K562 (cell line): ENCODE data around the gene BRSK1. TPM values are rescaled to one million over a fixed set of nuclear protein-coding genes. Genes with fewer than 3 reads are reported as not detected.
A peak's percentile ranks its signal among the peaks of the same experiment; 100 is the strongest.

ENCODE experiments used
- ATAC-seq: fragments of 200-7000 bp; cut with Tn5 transposase; 3 replicates; pipeline ENCODE4 v1.9.1; 2020; ENCODE audit warnings: moderate library complexity
- BruUV-seq: library from RNA; stranded (reverse); fragments of 400-500 nt; replicated peaks from 2 replicates; lab custom pipeline; 2021; lab: Mats Ljungman, UMichigan
- CTCF ChIA-PET: fragments of 300-600 bp; formaldehyde crosslinking; extraction: SDS; loops from one replicate; lab custom pipeline; 2021; ENCODE audit warnings: low intra/inter-chr PET ratio; lab: Yijun Ruan, JAX
- POLR2A ChIA-PET: fragments of 300-600, 350-650 bp; sonication (Branson Sonifier 250); formaldehyde crosslinking; extraction: SDS; loops from one replicate; lab custom pipeline; 2021; ENCODE audit warnings: antibody characterized with exemption, inconsistent platforms; lab: Yijun Ruan, JAX
- DNase-seq, 4 experiments: peaks; one replicate each; pipeline versions ENCODE4 v3.0.0 to v3.0.0-alpha.2; 2011 to 2018; ENCODE audit warnings: low spot score in 3 of 4, mixed read lengths in 3 of 4; ENCODE audit errors: extremely low read depth in 1 of 4
- FAIRE-seq: peaks from 2 replicates; lab custom pipeline; 2011; peaks lifted over from hg19 to GRCh38; lab: Jason Lieb, UNC
- H2AFZ ChIP-seq: 2 replicates; pipeline ENCODE4 v1.6.0; 2011; ENCODE audit warnings: low read depth, low read length, control low read depth, inconsistent platforms
- H3K27ac ChIP-seq: fragments of 200-600 bp; 3 replicates; pipeline ENCODE4 v1.8.0; 2011; ENCODE audit warnings: low read depth, mild to moderate bottlenecking, control low read depth, inconsistent platforms, low read length, moderate library complexity, mixed read lengths; ENCODE audit errors: extremely low read depth
- H3K27me3 ChIP-seq, 2 experiments: fragments of 300-600 bp in 1 of 2; 2 replicates in 1 of 2; 3 replicates in 1 of 2; pipeline versions ENCODE4 v1.6.0 to v1.8.0; 2011; ENCODE audit warnings: inconsistent platforms in 2 of 2, low read length in 2 of 2, mild to moderate bottlenecking in 1 of 2, mixed read lengths in 1 of 2, moderate library complexity in 1 of 2; ENCODE audit not compliant: control insufficient read depth in 2 of 2, insufficient read depth in 2 of 2
- H3K36me3 ChIP-seq: fragments of 300-600 bp; 3 replicates; pipeline ENCODE4 v1.8.0; 2011; ENCODE audit warnings: mild to moderate bottlenecking, low read length, inconsistent platforms; ENCODE audit not compliant: control insufficient read depth, insufficient read depth
- H3K4me1 ChIP-seq, 2 experiments: fragments of 200-600 bp in 1 of 2; replicated peaks in 1 of 2; 2 replicates in 1 of 2; 3 replicates in 1 of 2; pipeline versions ENCODE4 v1.5.1 to v1.8.0; 2011; ENCODE audit warnings: inconsistent platforms in 2 of 2, low read length in 2 of 2, mild to moderate bottlenecking in 1 of 2, mixed read lengths in 1 of 2, moderate library complexity in 1 of 2; ENCODE audit not compliant: control insufficient read depth in 2 of 2, insufficient read depth in 2 of 2
- H3K4me2 ChIP-seq: 2 replicates; pipeline ENCODE4 v1.6.1; 2011; ENCODE audit warnings: low read length, control low read depth, inconsistent platforms, mixed read lengths; ENCODE audit not compliant: insufficient read depth
- H3K4me3 ChIP-seq: fragments of 200-600 bp; sonication (generic), shearing (Covaris generic); 2 replicates; pipeline ENCODE4 v1.5.1; 2016; ENCODE audit warnings: control low read depth, inconsistent platforms
- H3K79me2 ChIP-seq: fragments of 200-600 bp; 3 replicates; pipeline ENCODE4 v1.8.0; 2011; ENCODE audit warnings: low read length, inconsistent platforms; ENCODE audit not compliant: control insufficient read depth, insufficient read depth
- H3K9ac ChIP-seq, 2 experiments: 2 replicates each; pipeline versions ENCODE4 v1.6.0 to v1.6.1; 2011; ENCODE audit warnings: low read depth in 2 of 2, low read length in 2 of 2, control low read depth in 1 of 2, inconsistent platforms in 1 of 2, mild to moderate bottlenecking in 1 of 2, mixed read lengths in 1 of 2; ENCODE audit not compliant: insufficient read depth in 1 of 2
- H3K9me1 ChIP-seq: one replicate; pipeline ENCODE4 v1.6.0; 2011; ENCODE audit warnings: inconsistent platforms, mild to moderate bottlenecking, low read length, moderate library complexity; ENCODE audit not compliant: control insufficient read depth, insufficient read depth
- H3K9me3 ChIP-seq: replicated peaks from 2 replicates; pipeline ENCODE4 v1.5.1; 2011; ENCODE audit warnings: low read depth, low read length, inconsistent platforms; ENCODE audit not compliant: control insufficient read depth, insufficient read depth
- H4K20me1 ChIP-seq: replicated peaks from 2 replicates; pipeline ENCODE4 v1.6.1; 2011; ENCODE audit warnings: low read length, inconsistent platforms, mixed read lengths; ENCODE audit not compliant: control insufficient read depth, insufficient read depth
- BDP1 ChIP-seq: IDR thresholded peaks from 3 replicates; pipeline ENCODE4 v1.6.1; 2011; ENCODE audit not compliant: insufficient read length, insufficient read depth
- HDAC6 ChIP-seq: IDR thresholded peaks from 2 replicates; pipeline ENCODE4 v1.6.1; 2012; ENCODE audit warnings: low read depth, mild to moderate bottlenecking, control low read depth, inconsistent platforms, low read length, moderate library complexity
- NFIC ChIP-seq: fragments of 450-650 bp; IDR thresholded peaks from 2 replicates; pipeline ENCODE4 v1.6.1; 2017; ENCODE audit warnings: mild to moderate bottlenecking, inconsistent platforms
- PTRF ChIP-seq: fragments of 450-650 bp; IDR thresholded peaks from 2 replicates; pipeline ENCODE4 v1.6.1; 2016; ENCODE audit warnings: mild to moderate bottlenecking, missing genetic modification characterization, missing compliant biosample characterization
- RBFOX2 ChIP-seq: fragments of 200-400 bp; formaldehyde crosslinking; IDR thresholded peaks from 2 replicates; pipeline ENCODE4 v1.6.1; 2017; ENCODE audit warnings: low read depth, mild to moderate bottlenecking, low read length, moderate library complexity
- WGBS: fragments of 100-300 bp; shearing (Covaris generic); methylation state at CpG from one replicate; pipeline ENCODE4 v1.1.6; 2016; ENCODE audit warnings: low coverage, mixed read lengths; ENCODE audit not compliant: insufficient coverage; ENCODE audit errors: missing lambda C conversion rate; 5-methylcytosine and 5-hydroxymethylcytosine counted together
- in situ Hi-C: fragments of 300-500 bp; cut with MboI; formaldehyde crosslinking; loops from 4 replicates; pipeline ENCODE4 v1.15.0; 2018; ENCODE audit warnings: inconsistent platforms, mixed read lengths
- intact Hi-C: fragments of 100-400 bp; cut with micrococcal nuclease; formaldehyde crosslinking; loops from 2 replicates; pipeline ENCODE4 v1.14.2; 2022
- polyA plus RNA-seq, 8 experiments: library from polyadenylated mRNA; depleted of rRNA in 4 of 8; stranded (reverse) in 5 of 8; unstranded in 3 of 8; fragments of >200 nt; fragmentation: Nextera tagmentation in 2 of 8; fragmentation: Illumina TruSeq in 1 of 8; extraction: Ambion mirVana in 2 of 8; extraction: Trizol in 1 of 8; gene quantifications; 2 replicates each; pipeline versions ENCODE4 v1.2.1 to v1.2.3, GENCODE V29; 2011 to 2014; ENCODE audit warnings: inconsistent platforms in 1 of 8, missing spikeins in 1 of 8
- total RNA-seq, 7 experiments: library from RNA; depleted of rRNA in 6 of 7; stranded (reverse); fragments of >200 nt in 6 of 7; fragmentation: Illumina TruSeq in 2 of 7; extraction: Trizol in 2 of 7; gene quantifications; 2 replicates each; pipeline versions ENCODE4 v1.2.1 to v1.2.3, GENCODE V29; 2011 to 2021; ENCODE audit warnings: low replicate concordance in 1 of 7

BRSK1 gene
- total and polyA plus RNA-seq, 9 of the 15 experiments (the other 6 are each of a cell fraction or from before 2014, with no cell fraction given) = 1.7 to 9.3 (median 3.8) TPM; not detected in 2

DNA sequence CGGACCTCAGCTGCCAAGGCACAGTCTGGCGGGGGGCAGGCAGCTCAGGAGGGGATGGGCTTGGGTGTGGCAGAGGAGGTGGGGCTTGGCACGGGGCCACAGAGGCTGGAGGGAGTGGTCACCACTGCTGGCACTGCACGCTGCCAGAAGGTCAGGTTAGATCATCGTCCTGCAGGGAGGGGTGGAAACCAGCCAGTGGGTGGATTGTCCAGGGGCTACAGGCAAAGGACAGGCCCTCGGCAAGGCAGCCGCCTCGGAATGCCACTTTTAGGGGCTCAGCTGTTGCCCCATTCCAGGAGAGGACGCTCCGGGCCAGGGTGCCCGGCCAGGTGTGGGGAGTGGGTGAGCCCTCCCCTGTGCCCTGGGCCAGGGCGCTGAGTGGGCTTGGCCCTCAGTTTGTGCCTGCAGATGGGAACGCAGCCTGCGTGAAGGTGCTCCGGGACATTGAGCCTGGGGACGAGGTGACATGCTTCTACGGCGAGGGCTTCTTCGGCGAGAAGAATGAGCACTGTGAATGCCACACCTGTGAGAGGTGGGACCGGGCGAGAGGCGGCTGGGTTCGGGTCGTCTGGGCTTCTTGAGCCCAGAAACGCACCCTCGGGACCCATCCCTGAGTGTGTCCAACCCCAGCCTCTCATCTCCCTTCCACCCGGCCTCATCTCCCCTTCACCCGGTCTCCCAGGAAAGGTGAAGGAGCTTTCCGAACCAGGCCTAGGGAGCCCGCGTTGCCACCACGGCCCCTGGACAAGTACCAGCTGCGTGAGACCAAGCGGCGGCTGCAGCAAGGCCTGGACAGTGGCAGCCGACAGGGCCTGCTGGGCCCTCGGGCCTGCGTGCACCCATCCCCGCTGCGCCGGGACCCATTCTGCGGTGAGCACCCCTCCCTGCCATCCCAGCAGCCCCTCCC lies 62.3 kb downstream of the BRSK1 start:
- Histone ChIP-seq H3K27ac (no peak overlapping the region), H3K36me3 (peaks cover 66% of the 10 kb centered on the region; the same call in 2 of the 3 replicates), H2AFZ (no peak overlapping the region), H4K20me1 (peaks cover 6% of the 10 kb centered on the region; the same call in 1 of the 2 replicates), H3K9me3 (no peaks in the 10 kb centered on the region), H3K27me3 (no peaks in the 10 kb centered on the region), H3K79me2 (peaks cover 12% of the 10 kb centered on the region), H3K9ac (peak overlapping the region in 1 of 2 experiments; percentile 81; a peak in 2 of 4 replicates), H3K4me1 (peaks cover 7 to 80% of the 10 kb centered on the region in 2 experiments; a peak in 4 of 5 replicates), H3K9me1 (peaks cover 5% of the 10 kb centered on the region), H3K4me2 (no peak overlapping the region), H3K4me3 (no peak overlapping the region)
- DNase-seq (peak in 3 of 4 experiments; percentile 32 to 69 (median 61)), ATAC-seq (peak; percentile 24), FAIRE-seq (no peak)
- 84% methylated on average over 26 of the region's 43 CpGs for WGBS
- BruUV-seq = no TSS peak
- in situ Hi-C loops (no loop called here), intact Hi-C loops (no loop called here)
- peak; percentile 88 for TF ChIP-seq NFIC
- no peak for TF ChIP-seq PTRF (tag)
- TF ChIP-seq RBFOX2 = peak; percentile 57; the same call in 1 of the 2 replicates
- no peak for TF ChIP-seq HDAC6
- TF ChIP-seq BDP1 = no peak
- ChIA-PET POLR2A (interaction anchor here (0.5 to 1.2 kb wide), 3 partner anchors 10 to 66 kb away, joined by 3 read pairs; partner anchors contain the start of gene HSPBP1), CTCF (no interaction called here)
